HG03196 (cell line): ENCODE measurements around the gene SLC49A4.
A peak's percentile ranks its signal among the peaks of the same experiment; 100 is the strongest.

Experiments
- ATAC-seq: cut with Tn5 transposase; IDR thresholded peaks from one replicate; pipeline ENCODE4 v1.9.1; 2021; ENCODE audit not compliant: unreplicated experiment

Gene SLC49A4

DNA sequence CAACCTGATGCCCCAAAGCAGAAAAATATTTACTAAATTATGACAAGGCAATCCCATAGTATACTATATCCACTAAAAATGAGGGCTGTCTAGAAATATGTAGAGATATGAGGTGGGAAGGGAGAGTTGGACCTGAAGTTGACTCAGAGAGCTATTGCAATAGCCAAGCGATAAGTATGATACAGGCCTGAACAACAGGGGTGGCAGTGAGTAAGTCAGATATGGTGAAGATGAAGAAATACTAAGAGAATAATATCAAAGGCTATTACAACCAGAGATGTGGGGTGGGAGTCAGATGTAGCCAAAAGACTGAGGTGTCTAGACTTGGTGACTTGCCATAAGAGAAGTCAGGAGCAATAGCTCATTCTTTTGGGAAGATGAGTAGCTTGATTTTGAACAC lies 10.4 kb upstream of the SLC49A4 start:
- no peak for ATAC-seq

DNA sequence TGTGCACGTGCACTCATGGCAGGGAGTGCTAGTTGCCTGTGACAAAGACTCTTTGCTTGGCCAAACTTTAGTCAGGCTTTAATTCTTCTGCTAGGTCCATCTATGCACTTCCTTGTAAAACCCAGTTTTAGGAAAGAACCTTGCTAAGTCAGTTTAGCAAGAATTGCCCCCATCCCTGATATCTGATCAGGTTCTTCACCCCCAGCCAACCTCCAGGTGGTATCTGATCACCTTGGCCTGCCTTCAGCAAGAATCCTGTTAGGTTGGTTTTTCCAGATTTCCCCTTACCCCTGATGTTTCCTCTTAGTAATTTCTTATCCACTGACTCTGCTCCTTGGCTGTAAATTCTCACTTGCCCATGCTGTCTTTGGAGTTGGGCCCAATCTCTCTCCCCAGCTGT lies 9.6 kb upstream of the SLC49A4 start:
- ATAC-seq: no peak

DNA sequence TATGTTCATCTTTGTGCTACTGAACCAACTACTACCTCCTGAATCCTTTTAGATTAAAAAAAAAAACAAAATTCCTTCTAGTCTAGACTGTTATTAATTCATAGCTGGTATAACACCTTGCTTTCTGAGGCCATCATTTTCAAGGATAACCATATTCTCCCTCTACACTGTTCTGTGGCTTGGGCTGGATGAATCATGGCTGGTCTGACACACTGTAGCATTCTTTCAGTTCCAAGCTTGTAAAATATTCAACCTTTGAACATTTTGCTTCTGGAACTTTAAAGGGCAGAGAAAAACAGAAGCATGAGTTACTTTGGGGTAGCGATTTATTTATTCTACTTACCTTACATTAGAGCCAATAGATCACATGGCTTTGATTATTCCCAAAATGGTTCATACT lies 8.8 kb upstream of the SLC49A4 start:
- no peak for ATAC-seq

DNA sequence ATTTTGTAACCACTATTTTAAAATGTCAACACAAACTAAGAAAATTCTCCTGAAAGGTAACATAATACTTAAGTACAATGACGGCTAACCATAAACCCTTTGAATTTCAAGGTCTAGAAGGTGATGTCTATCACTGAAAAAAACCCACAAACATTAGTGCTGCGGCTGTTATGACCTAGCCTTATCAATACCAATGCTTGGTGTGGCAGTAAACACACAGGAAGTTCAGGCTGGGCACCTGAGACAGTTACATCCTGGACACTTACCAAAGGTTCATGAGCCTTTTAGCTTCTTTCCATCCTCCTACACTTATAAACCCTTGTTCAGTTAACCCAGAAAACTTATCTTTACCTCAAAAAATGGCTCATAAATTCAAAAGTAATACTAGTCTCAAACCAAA lies 7.0 kb upstream of the SLC49A4 start:
- ATAC-seq: no peak

DNA sequence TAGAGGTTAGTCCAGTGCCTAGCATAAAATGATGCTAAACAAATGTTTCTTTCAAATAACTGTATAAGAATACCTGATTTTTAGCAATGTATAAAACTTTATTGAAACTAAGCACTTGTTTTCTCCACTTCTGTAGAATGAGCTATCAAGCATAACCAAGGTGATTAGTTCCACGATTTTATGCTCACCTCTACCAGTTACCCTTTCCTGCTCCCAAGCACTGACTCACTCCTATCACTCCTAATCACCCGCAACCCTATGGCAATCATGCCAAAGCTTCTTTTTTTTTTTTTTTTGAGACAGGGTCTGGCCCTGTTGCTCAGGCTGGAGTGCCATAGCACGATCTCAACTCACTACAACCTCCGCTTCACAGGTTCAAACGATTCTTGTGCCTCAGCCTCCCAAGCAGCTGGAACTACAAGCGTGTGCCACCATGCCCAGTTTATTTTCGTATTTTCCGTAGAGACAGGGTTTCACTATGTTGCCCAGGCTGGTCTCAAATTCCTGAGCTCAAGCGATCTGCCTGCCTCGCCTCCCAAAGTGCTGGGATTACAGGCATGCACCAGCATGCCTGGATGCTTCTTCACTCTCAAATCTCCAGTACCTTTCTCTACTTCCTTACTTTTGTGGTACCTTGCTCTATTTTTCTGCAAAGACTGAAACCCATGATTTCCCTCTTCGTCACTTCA lies 5.1 kb upstream of the SLC49A4 start:
- ATAC-seq: no peak

DNA sequence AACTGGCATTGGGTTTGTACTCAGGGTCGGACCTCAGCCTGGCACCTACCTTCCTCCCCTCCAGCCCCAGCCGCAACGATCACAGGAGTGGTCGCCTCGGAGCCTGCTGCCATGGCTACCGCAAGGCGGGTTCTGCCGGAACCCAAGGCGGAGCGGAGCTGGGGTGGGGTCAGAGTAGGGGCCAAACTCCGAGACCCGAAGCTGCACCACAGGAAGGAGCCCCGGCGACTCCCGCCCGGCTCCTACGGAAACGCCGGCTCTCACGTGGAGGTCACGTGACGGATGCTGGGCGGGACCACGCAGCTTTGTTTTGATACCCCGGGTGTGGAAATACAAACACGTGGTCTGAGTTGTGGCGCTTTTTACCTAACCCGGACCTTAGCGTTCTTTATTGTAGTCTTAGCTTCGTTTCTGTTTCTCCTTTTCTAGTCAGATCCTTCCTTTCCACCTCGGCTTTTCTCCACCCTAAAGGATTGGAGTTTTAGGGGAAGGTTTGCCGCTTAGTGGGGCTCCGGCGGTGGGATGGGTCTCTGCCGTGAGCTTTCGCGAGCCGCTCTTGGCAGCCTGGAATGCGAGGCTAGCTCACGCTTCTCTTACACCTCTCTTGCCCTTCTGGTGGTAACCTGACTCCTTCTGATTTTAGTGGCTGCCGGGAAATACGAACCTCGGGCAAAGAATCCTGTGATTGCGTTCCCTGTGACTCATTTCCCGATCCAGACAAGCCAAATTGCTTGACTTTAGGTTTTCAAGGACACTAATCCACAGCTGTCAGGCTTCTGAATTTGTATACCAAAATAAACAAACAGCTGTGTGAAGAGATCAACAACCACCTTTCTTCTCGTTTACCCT lies 1.1 kb upstream of the SLC49A4 start, which contains the start of gene HSPBAP1:
Gene HSPBAP1, minus strand, starts transcription at position 264 of the 849 bp plus-strand sequence. Its CDS starts 151 bp downstream, at position 113.
- peak; percentile 64 for ATAC-seq

DNA sequence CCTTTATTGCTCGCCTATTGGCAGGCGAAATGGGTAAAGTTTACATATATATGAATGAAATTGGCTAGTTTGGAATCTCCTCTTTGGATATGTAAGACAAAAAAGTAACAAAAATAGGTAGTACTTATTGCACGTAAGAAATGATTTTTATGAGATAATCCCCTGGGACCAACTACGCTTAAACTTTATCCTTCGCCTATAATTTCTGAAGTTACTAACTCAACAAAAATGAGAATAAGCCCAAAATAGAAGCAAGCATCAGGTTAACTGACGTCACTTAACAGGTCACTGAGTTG lies 438 bp upstream of the SLC49A4 start:
- no peak for ATAC-seq

DNA sequence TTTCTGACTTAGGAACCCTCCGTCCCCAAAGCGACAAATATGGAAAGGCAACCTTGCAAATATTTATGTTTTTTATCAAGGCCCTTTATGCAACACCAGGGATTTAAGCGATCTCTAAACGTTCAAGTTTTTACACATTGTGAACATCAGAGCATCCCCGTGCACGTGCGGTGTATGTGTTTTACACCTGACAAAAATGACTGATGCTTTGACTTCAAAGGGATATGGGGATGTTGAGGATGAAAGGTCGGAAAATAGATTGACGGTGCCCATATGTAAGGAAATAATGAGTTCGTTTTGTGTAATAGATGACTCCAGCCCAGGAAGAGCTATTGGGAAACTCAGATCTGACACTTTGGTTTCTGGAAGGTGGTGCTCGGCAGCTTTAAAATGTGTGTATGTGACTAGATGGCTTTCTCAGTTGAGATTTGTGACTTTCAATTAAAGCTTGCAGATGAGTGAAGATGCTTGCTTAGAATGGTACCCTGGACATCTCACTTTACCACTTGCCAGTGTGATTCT lies 866 bp downstream of the SLC49A4 start:
- ATAC-seq: no peak

DNA sequence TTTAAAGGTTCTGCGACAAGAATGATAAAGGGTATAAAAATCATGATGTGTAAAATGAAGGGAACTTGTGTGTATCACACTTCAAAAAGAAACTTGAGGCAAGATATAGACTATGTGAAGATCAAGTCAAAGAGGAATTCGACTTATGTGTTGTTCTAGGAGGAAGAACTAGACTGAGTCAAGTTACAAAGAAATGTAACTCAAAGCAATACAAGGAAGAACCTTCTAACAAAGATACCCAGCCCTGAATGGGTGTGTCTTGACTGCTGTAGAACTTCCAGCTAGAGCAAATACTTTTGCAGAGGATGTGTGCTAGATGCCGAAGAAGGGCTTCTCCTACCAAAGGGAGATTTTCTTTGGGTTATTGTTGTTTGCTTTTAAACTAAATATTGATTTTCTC lies 2.4 kb downstream of the SLC49A4 start:
- ATAC-seq: no peak

DNA sequence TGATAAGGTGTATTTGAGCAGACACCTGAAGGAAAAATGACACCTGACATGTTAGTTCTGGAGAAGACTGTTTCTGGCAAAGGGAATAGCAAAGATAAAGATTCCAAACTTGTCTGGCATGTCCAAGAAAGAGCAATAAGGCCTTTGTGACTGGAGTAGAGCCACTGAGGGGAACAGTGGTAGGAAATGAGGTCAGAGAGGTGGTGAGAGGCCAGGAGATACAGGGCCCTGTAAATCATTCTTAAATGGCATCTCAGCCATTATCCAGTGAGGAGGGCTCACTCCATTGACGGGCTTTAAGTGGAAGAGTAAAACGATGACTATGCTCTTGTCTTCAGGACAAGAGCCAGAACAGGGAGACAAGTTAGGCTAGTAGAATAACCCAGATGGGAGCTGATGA lies 4.5 kb downstream of the SLC49A4 start:
- ATAC-seq: no peak

DNA sequence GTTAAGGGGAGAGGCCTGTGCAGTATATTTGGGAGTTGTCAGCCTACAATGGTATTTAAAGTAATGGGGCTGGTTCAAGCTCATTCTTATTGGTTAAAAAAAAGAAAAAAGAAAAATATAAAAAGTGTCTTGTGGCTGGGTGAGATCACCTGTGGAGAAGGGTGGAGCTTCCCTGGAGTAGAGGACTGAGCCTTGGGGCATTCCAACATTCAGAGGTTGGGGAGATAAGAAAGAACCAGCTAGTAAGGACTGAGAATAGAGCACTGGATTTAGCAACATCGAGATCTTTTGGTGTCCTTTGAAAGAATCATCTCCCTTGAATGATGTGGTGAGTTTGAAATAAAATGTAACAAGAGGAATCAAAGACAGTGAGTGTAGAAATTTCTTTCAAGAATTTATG lies 5.2 kb downstream of the SLC49A4 start:
- ATAC-seq: no peak

DNA sequence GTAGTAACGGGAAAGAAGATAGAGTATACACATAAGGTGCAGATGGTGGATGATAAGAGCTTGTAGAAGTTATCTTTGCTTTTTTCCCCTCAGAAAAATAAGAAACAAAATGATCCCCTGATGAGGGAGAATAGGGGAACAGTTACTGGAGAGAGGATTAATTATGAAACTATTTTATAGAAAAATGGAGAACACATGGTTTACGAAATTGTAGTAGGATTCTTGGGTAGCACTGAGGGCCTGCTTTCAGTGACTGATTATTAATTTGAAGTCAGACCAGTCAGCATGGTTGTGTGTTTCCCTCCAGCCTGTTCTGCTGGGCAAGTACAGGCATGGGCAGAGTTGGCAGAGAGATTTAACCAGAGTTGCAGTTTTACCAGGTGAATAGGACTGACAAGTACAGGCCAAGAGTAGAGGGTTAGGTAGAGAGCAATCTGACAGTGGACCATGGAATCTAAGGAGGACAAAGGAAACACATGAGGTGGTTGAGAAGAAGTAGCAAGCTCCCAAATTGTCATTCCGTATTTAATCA lies 5.9 kb downstream of the SLC49A4 start:
- ATAC-seq: no peak

DNA sequence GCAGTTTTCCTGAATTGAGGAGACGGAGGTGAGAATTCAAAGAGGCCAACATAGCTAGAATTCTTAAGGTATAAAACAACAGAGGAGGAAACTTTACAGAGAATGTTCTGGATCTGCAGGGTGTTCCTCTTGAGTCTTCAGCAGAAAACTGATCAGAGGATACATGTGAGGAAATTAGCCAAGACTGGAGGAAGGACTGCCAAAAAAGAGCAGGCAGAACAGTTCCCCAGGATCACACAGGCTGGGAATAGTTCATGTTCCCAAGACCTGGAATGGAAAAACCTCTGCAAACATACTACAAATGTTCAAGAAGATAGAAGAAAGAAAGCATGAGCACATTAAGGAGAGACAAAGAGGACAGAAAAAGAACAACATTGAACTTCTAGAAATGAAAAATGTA lies 7.5 kb downstream of the SLC49A4 start:
- no peak for ATAC-seq

DNA sequence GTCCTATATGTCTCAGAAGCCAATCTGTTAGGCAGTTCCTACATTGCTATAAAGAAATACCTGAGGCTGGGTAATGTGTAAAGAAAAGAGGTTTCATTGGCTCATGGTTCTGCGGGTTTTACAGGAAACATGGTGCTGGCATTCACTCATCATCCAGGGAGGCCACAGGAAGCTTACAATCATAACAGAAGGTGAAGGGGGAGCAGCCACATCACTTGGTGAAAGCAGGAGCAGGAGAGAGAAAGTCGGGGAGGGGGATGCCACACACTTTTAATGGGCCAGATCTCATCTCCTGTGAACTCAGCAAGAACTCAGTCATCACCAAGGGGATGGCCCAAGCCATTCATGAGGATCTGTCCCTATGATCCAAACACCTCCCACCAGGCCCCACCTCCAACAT lies 9.1 kb downstream of the SLC49A4 start:
- no peak for ATAC-seq

DNA sequence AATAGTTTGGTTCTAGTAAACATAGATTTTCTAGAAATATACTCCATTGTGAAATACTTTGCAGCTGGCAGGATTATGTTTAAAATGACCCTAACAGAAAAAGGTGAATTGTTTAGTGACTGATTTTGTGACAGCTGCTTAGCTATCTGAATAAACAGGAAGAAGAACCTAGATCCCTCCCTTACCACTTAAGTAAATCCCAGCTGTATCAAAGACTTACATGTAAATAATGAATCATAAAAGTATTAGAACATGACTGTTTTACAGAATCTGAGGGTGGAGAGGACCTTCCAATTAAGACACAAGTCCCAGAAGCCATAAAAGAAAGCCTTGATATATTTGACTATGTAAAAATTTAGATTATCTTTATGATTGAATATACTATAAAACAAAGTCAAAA lies 15.9 kb downstream of the SLC49A4 start:
- no peak for ATAC-seq

DNA sequence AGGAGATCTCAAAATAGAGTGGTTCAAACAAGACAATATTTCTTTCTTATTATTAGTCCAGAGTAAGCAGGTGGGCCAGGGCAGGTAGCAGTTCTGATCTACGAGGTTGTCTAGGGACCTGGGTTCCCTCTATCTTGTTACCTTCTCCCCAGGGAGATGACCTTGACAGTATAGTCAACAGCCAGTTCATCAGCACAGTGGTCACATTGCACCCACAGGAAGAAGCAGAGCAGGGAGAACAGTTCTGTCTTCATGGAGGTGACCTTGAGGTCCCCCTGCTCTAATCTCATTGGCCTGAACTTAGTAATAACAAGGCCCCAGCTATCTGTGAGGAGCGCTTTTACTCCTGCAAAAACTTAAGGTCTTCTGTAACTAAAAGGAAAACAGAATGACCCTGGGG lies 21.7 kb downstream of the SLC49A4 start:
- no peak for ATAC-seq

DNA sequence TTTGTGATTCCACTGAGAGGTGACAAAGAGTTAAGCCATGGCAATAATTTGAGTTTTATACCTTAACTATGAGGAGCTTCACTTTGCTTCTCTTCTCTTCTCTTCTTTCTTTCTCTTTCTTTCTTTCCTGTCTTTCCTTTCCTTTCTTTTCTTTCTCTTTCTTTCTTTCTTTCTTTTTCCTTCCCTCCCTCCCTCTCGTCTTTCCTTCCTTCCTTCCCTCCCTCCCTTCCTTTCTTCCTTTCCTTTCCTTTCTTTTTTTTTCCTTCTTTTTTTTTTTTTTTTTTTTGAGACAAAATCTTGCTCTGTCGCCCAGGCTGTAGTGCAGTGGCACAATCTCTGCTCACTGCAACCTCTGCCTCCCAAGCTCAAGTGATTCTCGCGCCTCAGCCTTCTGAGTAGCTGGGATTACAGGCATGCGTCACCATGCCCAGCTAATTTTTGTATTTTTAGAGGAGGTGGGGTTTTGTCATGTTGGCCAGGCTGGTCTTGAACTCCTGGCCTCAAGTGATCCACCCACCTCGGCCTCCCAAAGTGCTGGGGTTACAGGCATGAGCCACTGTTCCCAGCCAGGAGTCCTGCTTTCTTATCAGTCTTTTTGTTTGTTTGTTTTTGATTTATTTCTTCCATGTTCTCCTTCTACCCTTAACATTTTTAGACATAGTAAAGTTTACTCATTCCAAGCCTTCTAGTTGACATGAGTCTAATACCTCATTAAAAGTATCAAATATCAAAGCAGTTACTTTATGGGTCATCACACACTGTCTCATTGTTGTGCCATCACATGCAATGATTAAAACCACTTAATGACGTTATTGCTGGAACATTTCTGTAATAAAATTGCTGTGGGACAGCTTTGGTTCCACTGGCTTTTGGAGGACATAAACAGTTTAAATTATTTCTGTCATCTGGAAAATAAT lies 29.9 kb downstream of the SLC49A4 start:
- no peak for ATAC-seq

DNA sequence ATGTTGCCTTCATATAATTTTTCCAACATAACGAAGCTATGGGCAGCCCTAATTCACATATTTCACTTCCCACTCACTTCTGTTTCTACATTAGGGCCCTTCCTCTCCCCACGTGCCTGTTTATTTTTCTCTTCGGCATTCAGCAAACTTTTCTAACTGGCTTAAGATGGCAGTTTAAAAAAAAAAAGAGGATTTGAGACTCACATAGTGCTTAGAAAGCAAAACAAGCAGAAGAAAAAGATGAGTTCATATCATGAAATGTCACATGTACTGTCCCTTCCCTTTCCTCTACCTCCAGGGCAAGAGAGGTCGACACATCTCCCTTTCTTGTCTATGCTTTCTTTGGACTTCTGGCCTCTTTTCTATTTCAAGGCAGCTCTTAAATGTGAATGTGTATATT lies 30.6 kb downstream of the SLC49A4 start:
- ATAC-seq: no peak

DNA sequence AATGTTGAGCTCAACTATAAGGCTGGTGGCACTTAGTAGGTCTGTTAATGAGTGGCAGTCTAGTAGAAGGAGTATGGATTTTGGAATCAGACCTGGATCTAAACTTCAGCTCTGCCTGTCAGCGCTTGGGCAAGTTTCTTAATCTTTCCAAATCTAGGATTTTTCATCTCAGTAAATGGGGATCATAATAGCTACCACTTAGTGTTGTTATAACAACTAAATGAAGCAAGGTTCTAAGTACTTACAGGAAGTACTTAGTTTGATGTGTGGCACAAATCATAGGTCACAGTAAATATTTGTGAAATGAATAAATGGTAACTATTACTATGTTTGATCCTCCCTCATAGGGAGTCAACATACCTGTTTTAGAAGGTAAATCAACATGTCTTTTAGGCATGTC lies 31.4 kb downstream of the SLC49A4 start:
- no peak for ATAC-seq

DNA sequence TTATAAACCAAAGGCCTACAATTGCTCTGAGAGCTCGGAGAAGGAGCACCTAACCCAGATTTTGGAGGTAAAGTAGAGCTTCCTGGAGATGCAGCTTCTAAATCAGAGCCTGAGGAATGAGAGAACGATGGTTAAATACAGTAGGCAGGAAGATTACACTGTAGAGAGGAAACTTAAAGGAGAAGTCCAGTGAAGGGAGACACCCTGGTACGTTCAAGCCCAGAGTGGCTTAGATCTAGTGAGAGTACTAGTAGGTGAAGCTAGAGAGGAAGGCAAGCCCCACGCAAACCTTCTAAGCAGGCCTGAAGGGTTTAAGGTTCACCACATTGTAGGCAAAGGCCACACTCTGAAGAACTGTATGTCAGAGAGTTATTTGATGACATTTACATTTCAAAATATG lies 33.4 kb downstream of the SLC49A4 start:
- ATAC-seq: no peak

DNA sequence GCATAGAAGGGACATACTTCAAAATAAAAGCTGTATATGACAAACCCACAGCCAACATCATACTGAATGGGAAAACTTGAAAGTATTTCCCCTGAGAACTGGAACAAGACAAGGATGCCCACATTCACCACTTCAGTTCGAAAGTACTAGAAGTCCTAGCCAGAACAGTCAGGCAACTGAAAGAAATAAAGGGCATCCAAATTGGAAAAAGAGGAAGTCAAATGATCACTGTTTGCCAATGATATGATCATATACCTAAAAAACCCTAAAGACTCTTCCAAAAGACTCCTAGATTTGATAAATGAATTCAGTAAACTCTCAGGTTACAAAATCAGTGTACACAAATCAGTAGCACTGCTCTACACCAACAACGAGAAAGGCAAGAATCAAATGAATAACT lies 40.7 kb downstream of the SLC49A4 start:
- no peak for ATAC-seq
